NCI-H187 (cell line): ENCODE results near the gene C2orf68.
"Not testable (repeated sequence)": the region's sequence is repeated elsewhere in the genome, so short reads cannot be mapped to it uniquely, and the experiment has no call there.

ENCODE experiments used
- DNase-seq, 2 experiments: peaks; one replicate each; lab custom pipeline; 2025; lab: John Stamatoyannopoulos, UW

C2orf68 gene

DNA sequence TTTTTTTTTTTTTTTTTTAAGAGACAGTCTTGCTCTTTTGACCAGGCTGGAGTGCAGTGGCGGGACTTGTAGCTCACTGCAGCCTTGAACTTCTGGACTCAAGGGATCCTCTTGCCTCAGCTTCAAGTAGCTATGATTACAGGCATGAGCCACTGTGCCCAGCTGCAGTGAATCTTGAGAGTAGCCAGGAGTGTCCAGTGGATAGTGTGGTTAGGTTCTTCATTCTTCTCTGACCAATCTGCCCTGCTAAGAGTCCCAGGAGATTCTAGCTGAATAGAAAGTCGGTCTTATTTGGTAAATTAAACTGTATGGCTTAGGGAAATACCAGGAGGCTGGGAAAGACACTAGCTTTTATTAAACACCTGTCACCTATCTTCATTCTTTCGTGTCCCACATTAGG, 19.4 kb upstream of the C2orf68 start:
- no peak for DNase-seq

- DNase-seq = no peak
These were observed 16.8 kb upstream of the C2orf68 start for GRCh38 chr2:85628658-85629057.

DNA sequence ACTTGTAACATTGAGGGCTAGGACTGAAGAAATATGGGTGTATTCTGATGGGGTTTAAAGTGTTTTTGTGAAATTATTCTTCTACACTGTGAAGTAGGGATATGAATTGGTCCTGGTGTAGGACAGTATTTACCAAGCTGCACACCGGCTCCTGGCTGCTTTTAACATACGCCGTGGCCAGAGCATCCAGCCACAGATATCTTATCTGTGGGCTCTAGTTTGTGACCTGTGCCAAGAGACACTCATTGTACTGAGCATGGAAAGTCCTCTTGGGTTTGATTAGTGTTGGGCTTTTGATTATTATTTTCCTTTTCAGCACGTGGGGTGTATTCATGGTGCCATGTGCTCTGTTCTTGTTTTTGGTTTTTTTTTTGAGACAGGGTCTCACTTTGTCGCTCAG, 12.1 kb upstream of the C2orf68 start:
- no peak for DNase-seq

GRCh38 chr2:85621338-85621737, 9.5 kb upstream of the C2orf68 start:
- no peak for DNase-seq

- no peak for DNase-seq
These were observed 7.8 kb upstream of the C2orf68 start for GRCh38 chr2:85619617-85620016.

GRCh38 chr2:85617723-85618122, 5.9 kb upstream of the C2orf68 start:
- DNase-seq = not testable (repeated sequence)

- no peak for DNase-seq
These were observed 3.5 kb upstream of the C2orf68 start for GRCh38 chr2:85615413-85615728.

GRCh38 chr2:85614757-85615156, 2.9 kb upstream of the C2orf68 start:
- not testable (repeated sequence) for DNase-seq

DNA sequence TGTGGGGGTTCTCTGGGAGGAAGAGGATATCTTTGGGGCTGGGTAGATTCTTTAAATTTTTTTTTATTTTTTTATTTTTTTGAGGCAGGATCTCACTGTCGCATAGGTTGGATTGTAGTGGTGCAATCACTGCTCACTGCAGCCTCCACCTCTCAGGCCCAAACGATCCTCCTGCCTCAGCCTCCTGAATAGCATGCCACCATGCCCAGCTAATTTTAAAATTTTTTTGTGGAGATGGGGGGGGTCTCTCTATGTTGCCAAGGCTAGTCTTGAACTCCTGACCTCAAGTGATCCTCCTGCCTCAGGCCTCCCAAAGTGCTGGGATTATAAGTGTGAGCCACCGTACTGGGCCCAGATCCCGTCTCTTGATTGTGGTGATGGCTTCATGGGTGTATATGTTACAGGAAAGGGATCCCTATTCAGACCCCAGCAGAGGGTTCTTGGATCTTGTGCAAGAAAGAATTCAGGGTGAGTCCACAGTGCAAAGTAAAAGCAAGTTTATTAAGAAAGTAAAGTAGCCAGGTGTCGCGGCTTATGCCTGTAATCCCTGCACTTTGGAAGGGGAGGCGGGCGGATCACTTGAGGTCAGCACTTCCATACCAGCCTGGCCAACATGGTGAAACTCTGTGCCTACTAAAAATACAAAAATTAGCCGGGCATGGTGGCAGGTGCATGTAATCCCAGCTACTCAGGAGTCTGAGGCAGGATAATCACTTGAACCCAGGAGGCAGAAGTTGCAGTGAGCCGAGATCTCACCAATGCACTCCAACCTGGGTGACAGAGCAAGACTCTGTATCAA, 2.0 kb upstream of the C2orf68 start:
- no peak for DNase-seq

DNA sequence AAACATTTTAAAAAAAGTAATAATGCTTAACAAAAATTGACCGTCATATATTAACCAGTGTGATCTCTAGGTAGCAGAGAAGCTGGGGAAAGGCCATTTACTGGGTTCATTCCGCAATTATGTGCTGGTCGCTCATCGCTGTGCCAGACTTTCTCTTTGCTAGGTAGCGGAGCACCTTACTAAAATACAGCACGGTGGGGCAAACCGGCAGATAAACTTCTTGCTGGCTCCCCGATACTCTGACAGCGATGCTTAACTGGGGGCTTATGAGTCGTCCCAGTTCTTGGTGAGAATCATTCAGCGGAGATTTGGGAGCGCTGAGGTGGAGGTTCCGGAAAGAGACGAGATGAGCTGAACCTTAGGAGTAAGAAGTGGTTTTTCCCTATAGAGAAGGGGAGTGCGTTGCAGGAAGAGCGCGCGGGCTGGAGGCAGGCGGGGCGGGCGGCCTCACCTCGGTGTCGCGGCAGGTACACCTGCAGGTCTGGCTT, 605 bp downstream of the C2orf68 start:
- no peak for DNase-seq

GRCh38 chr2:85607268-85608215, 4.3 kb downstream of the C2orf68 start:
- DNase-seq = no peak

- no peak for DNase-seq
These were observed 5.8 kb downstream of the C2orf68 start for GRCh38 chr2:85606116-85606455.

DNA sequence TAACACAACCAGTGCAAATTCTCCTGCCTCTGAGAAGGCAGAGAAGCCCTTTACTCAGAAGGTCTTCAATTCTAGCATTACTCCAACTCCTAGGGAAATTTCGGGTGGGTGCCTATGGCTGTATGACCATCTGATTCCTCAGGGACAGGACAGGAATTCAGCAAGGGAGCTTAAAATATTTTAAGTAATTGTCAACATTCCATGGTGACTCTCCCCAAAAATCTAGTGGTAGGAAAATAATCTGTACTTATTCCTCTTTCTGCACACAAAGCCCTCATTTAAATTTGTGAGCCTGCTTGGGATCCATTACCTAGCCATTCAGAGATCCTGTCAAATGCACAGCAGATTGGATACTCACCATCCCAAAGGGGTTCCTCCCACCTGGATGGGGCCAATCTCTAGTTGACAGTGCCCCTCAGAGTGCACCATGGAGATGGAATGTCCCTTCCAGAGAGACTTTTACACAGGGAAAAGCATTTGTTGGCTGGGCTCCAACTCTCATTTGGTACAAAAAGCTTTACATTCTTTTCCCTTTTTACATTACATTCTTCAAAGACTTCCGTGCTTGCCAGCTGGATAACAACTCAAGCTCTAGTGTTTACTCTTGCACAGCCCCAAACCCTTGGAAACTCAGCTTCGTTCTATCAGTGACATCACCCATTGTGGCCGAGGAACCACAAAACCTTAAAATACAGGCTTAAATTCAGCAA, 6.3 kb downstream of the C2orf68 start:
- DNase-seq = no peak

- no peak for DNase-seq
These were observed 7.1 kb downstream of the C2orf68 start for GRCh38 chr2:85604568-85605339.

- not testable (repeated sequence) for DNase-seq
These were observed 7.8 kb downstream of the C2orf68 start for GRCh38 chr2:85604133-85604444.

- peak in 1 of 2 experiments; percentile 77 for DNase-seq
These were observed 9.2 kb downstream of the C2orf68 start, which contains the start of gene TMEM150A for GRCh38 chr2:85602476-85603234. Gene TMEM150A (minus strand): TSS chr2:85602698. CDS start chr2:85601948, 750 bp downstream.

- DNase-seq = no peak
These were observed 9.9 kb downstream of the C2orf68 start for GRCh38 chr2:85601771-85602475.

- no peak for DNase-seq
These were observed 10.7 kb downstream of the C2orf68 start for GRCh38 chr2:85600951-85601770.

DNA sequence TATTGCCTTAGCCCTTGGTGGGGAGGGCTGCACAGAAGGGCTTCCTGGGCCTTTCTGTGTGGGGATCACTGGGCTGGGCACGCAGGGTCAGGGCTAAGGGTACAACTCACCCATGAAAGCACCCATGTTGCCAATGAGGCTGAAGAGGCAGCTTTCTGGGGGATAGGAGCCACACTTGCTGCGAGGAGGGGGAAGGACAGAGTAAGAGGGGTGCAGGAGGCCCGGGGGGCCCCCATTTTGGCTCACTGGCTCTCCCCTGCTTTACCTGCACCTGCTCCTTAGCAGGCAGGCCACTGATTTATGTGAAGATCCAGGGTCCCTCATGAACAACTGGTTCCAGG, 11.7 kb downstream of the C2orf68 start:
- no peak for DNase-seq
